Right cardiac atrium (tissue), 5 donors: ENCODE measurements around the gene ACCSL. TPM values are rescaled to one million over a fixed set of nuclear protein-coding genes. Genes with fewer than 3 reads are reported as not detected.

ENCODE experiments used
- ATAC-seq, 2 donors: fragments of 200-7000 bp; cut with Tn5 transposase; one replicate each; pipeline versions ENCODE4 v1.8.0 to v1.9.1; 2020; ENCODE audit warnings: moderate library complexity in 2 of 2, mild to moderate bottlenecking in 1 of 2
- DNase-seq, 3 donors: peaks; one replicate each; pipeline ENCODE4 v3.0.0-alpha.2; 2020
- H3K27ac ChIP-seq: one replicate; pipeline ENCODE4 v1.5.1; 2013; ENCODE audit warnings: mild to moderate bottlenecking, low read length, control low read depth, moderate library complexity
- H3K27me3 ChIP-seq: one replicate; pipeline ENCODE4 v1.6.1; 2013; ENCODE audit not compliant: control insufficient read depth, insufficient read depth
- H3K4me1 ChIP-seq: one replicate; pipeline ENCODE4 v1.6.1; 2013; ENCODE audit warnings: low read length; ENCODE audit not compliant: control insufficient read depth, insufficient read depth
- H3K4me3 ChIP-seq: one replicate; pipeline ENCODE4 v1.5.1; 2013; ENCODE audit warnings: low read length, control low read depth
- H3K9me3 ChIP-seq: one replicate; pipeline ENCODE4 v1.6.1; 2013; ENCODE audit warnings: low read length; ENCODE audit not compliant: control insufficient read depth
- WGBS: extraction: QIAGEN DNeasy Blood & Tissue Kit; methylation state at CpG from one replicate; pipeline ENCODE4 v1.1.7; 2013; 5-methylcytosine and 5-hydroxymethylcytosine counted together
- intact Hi-C, 4 donors: fragments of 100-400 bp; cut with DNase I; formaldehyde crosslinking; loops; one replicate each; pipeline versions ENCODE4 v1.11.0 to v1.14.0; 2022 to 2023
- polyA plus RNA-seq: library from polyadenylated mRNA; stranded (reverse); fragments of 200-250 nt; gene quantifications from one replicate; pipeline ENCODE4 v1.2.3, GENCODE V29; 2013
- total RNA-seq, 4 donors: library from RNA; stranded (reverse); fragmentation: NEBNext Ultra II Directional; extraction: Animal tissue kit (Norgen Biotek cat#: 25700); gene quantifications; one replicate each; pipeline ENCODE4 v1.2.1, GENCODE V29; 2021
- donor health status: healthy with polysubstance abuse.
- donor health status: DM: no; HTN: yes; CAD: no.
- donor health status: DM: no; HTN: no; CAD: no.
- donor health status: DM: no; HTN: yes; CAD: no; lungs with severe emphysema.
- donor health status: DM: yes; HTN: yes; CAD: no.

The ACCSL gene
- total and polyA plus RNA-seq, 5 donors, result not detected

DNA sequence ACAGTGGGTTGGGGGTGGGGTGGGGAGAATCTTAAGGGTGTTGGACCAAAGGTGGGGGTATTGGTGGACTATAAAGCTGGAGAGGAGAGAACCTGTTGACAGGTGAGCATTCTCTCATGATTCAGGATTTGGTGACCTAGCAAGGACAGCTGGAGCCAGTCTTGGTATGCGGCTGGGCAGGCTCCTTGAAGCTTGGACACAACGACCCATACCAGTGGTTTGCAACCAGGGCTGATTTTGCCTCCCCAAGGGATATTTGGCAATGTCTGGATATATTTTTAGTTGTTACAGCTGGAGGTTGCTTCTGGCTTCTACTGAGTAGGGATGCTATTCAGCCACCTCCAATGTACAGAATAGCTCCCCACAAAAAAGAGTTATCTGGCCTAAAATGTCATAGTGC, 53.3 kb downstream of the ACCSL start:
- Histone ChIP-seq H3K4me3 (no peak overlapping the region), H3K27me3 (no peaks in the 10 kb centered on the region), H3K4me1 (peaks cover 5% of the 10 kb centered on the region), H3K9me3 (no peaks in the 10 kb centered on the region), H3K27ac (no peak overlapping the region)
- no peak for ATAC-seq
- WGBS, result 85% methylated on average over 2 of the region's 2 CpGs
- intact Hi-C loops, result loop anchor here in 2 of 4 donors (5.0 to 10.0 kb wide), 2 partner anchors 431 to 434 kb away; no protein-coding TSS in a partner anchor
- DNase-seq, result no peak

- DNase-seq (no peak), ATAC-seq (no peak)
- no peaks in the 10 kb centered on the region for H3K27me3 ChIP-seq
- no peaks in the 10 kb centered on the region for H3K9me3 ChIP-seq
- H3K4me3 ChIP-seq, result no peak overlapping the region
- H3K4me1 ChIP-seq, result peaks cover 2% of the 10 kb centered on the region
- WGBS, result 88% methylated on average over 5 of the region's 5 CpGs
- no peak overlapping the region for H3K27ac ChIP-seq
- intact Hi-C loops, result loop anchor here in 2 of 4 donors (5.0 to 10.0 kb wide), 2 partner anchors 428 to 430 kb away; no protein-coding TSS in a partner anchor
Measured at GRCh38 chr11:44104481-44105294, 56.9 kb downstream of the ACCSL start.

- intact Hi-C loops, result loop anchor here in 1 of 4 donors (10.0 kb wide), 1 partner anchor 427 kb away; no protein-coding TSS in a partner anchor
- Histone ChIP-seq H3K27me3 (no peaks in the 10 kb centered on the region), H3K27ac (no peak overlapping the region), H3K4me3 (no peak overlapping the region), H3K9me3 (no peaks in the 10 kb centered on the region), H3K4me1 (peaks cover 8% of the 10 kb centered on the region)
- no peak for DNase-seq
- ATAC-seq, result no peak
- 91% methylated on average over 6 of the region's 6 CpGs for WGBS
Measured at GRCh38 chr11:44108260-44108659, 60.5 kb downstream of the ACCSL start.

Other genes with a start within 250 kb of the ACCSL start
- 10 to 100 TPM; 15.1 to 18.6 (median 17.4) TPM for gene ALKBH3, start 167.2 kb upstream of the ACCSL start, total RNA-seq
- 17.4 TPM for gene ALKBH3, start 167.2 kb upstream of the ACCSL start, polyA plus RNA-seq
- 100 to 1,000 TPM in 1 of 4 donors, 10 to 100 TPM in 3; 26.5 to 107 (median 36.5) TPM for gene C11orf96, start 105.3 kb upstream of the ACCSL start, total RNA-seq
- gene C11orf96, start 105.3 kb upstream of the ACCSL start, polyA plus RNA-seq, result 68.0 TPM
- gene ACCS, start 18.3 kb downstream of the ACCSL start, total RNA-seq, result 10 to 100 TPM; 11.4 to 18.8 (median 14.2) TPM
- 19.3 TPM for gene ACCS, start 18.3 kb downstream of the ACCSL start, polyA plus RNA-seq
- gene EXT2, start 47.7 kb downstream of the ACCSL start, total RNA-seq, result 10 to 100 TPM; 32.5 to 41.5 (median 35.3) TPM
- 21.1 TPM for gene EXT2, start 47.7 kb downstream of the ACCSL start, polyA plus RNA-seq